H1 (cell line): Measurements from ENCODE around the gene ZNF536. TPM values are rescaled to one million over a fixed set of nuclear protein-coding genes. Genes with fewer than 3 reads are reported as not detected.
A peak's percentile ranks its signal among the peaks of the same experiment; 100 is the strongest.

Source experiments
- CTCF ChIA-PET: fragments of 300-600 bp; sonication (Branson Sonifier 250); formaldehyde crosslinking; loops from one replicate; lab custom pipeline; 2021; ENCODE audit not compliant: partially characterized antibody; lab: Charles Lee
- POLR2A ChIA-PET: fragments of 300-600 bp; sonication (Branson Sonifier 250); formaldehyde crosslinking; loops from one replicate; lab custom pipeline; 2021; ENCODE audit warnings: inconsistent platforms; ENCODE audit not compliant: partially characterized antibody; lab: Charles Lee
- DNase-seq, 2 experiments: peaks; one replicate each; pipeline versions ENCODE4 v3.0.0 to v3.0.0-alpha.2; 2010 to 2022; ENCODE audit warnings: low spot score in 2 of 2, low read depth in 1 of 2, mixed read lengths in 1 of 2
- FAIRE-seq: peaks from 2 replicates; lab custom pipeline; 2011; peaks lifted over from hg19 to GRCh38; lab: Jason Lieb, UNC
- H2AFZ ChIP-seq: 2 replicates; pipeline ENCODE4 v1.8.1; 2012; ENCODE audit warnings: low read length, inconsistent platforms
- H2AK5ac ChIP-seq: 2 replicates; pipeline ENCODE4 v1.6.1; 2013; ENCODE audit warnings: low read depth, low read length
- H2BK120ac ChIP-seq: replicated peaks from 2 replicates; pipeline ENCODE3; 2013; ENCODE audit warnings: low read depth, low read length, inconsistent platforms
- H2BK12ac ChIP-seq: 2 replicates; pipeline ENCODE4 v1.6.1; 2013; ENCODE audit warnings: low read depth, low read length
- H2BK15ac ChIP-seq: 2 replicates; pipeline ENCODE4 v1.6.1; 2013; ENCODE audit warnings: low read length
- H2BK20ac ChIP-seq: 2 replicates; pipeline ENCODE4 v1.6.1; 2013; ENCODE audit warnings: low read length
- H2BK5ac ChIP-seq: 2 replicates; pipeline ENCODE4 v1.6.1; 2013; ENCODE audit warnings: low read depth, low read length
- H3K14ac ChIP-seq: 2 replicates; pipeline ENCODE4 v1.6.1; 2013; ENCODE audit warnings: inconsistent platforms; ENCODE audit not compliant: insufficient read length
- H3K18ac ChIP-seq: 2 replicates; pipeline ENCODE4 v1.6.1; 2013; ENCODE audit warnings: low read length; ENCODE audit errors: extremely low read depth
- H3K23ac ChIP-seq: 2 replicates; pipeline ENCODE4 v1.6.1; 2013; ENCODE audit warnings: inconsistent platforms; ENCODE audit not compliant: insufficient read length
- H3K23me2 ChIP-seq: 2 replicates; pipeline ENCODE4 v1.6.1; 2013; ENCODE audit warnings: low read depth, low read length
- H3K27ac ChIP-seq: 2 replicates; pipeline ENCODE4 v1.6.1; 2011; ENCODE audit warnings: low read depth, low read length, inconsistent platforms
- H3K27me3 ChIP-seq, 4 experiments: replicated peaks in 1 of 4; 1 replicate in 1 of 4; 2 replicates in 3 of 4; pipeline versions ENCODE4 v1.6.1 to v1.8.1; 2011 to 2013; ENCODE audit warnings: low read length in 3 of 4, mild to moderate bottlenecking in 3 of 4, inconsistent platforms in 2 of 4, mixed read lengths in 2 of 4, moderate library complexity in 1 of 4; ENCODE audit not compliant: control insufficient read depth in 3 of 4, insufficient read depth in 3 of 4; ENCODE audit errors: extremely low read depth in 1 of 4
- H3K36me3 ChIP-seq, 4 experiments: 2 replicates each; pipeline versions ENCODE4 v1.6.1 to v1.8.1; 2011 to 2013; ENCODE audit warnings: mild to moderate bottlenecking in 4 of 4, low read length in 3 of 4, moderate library complexity in 2 of 4, control low read depth in 1 of 4, inconsistent platforms in 1 of 4; ENCODE audit not compliant: insufficient read depth in 4 of 4, control insufficient read depth in 2 of 4
- H3K4ac ChIP-seq: replicated peaks from 2 replicates; pipeline ENCODE3; 2013; ENCODE audit warnings: low read length, low read depth, mixed read lengths, inconsistent platforms; ENCODE audit not compliant: insufficient read length
- H3K4me1 ChIP-seq, 4 experiments: replicated peaks in 1 of 4; 1 replicate in 1 of 4; 2 replicates in 3 of 4; pipeline versions ENCODE4 v1.6.1 to v1.8.1; 2011 to 2013; ENCODE audit warnings: low read length in 3 of 4, inconsistent platforms in 2 of 4, mixed read lengths in 1 of 4; ENCODE audit not compliant: insufficient read depth in 4 of 4, control insufficient read depth in 3 of 4
- H3K4me2 ChIP-seq, 2 experiments: 2 replicates each; pipeline versions ENCODE4 v1.6.1 to v1.8.1; 2011 to 2013; ENCODE audit warnings: low read depth in 2 of 2, low read length in 2 of 2, control low read depth in 1 of 2, inconsistent platforms in 1 of 2, mild to moderate bottlenecking in 1 of 2; ENCODE audit not compliant: insufficient read depth in 1 of 2
- H3K4me3 ChIP-seq, 4 experiments: fragments of 200-600, 300-600 bp in 1 of 4; sonication (generic), shearing (Covaris generic), sonication (Bioruptor Twin) in 1 of 4; 2 replicates each; pipeline versions ENCODE4 v1.5.1 to v1.8.1; 2011 to 2016; ENCODE audit warnings: low read length in 4 of 4, low read depth in 3 of 4, control low read depth in 2 of 4, inconsistent platforms in 2 of 4, mild to moderate bottlenecking in 2 of 4, mixed read lengths in 1 of 4, moderate library complexity in 1 of 4; ENCODE audit not compliant: insufficient read depth in 2 of 4; ENCODE audit errors: extremely low read depth in 1 of 4
- H3K56ac ChIP-seq: replicated peaks from 2 replicates; pipeline ENCODE3; 2013; ENCODE audit warnings: low read depth, mild to moderate bottlenecking, mixed read lengths, low read length, inconsistent platforms; ENCODE audit not compliant: insufficient read length
- H3K79me1 ChIP-seq: 2 replicates; pipeline ENCODE4 v1.6.1; 2013; ENCODE audit warnings: low read depth, low read length, control low read depth
- H3K79me2 ChIP-seq, 2 experiments: 2 replicates each; pipeline versions ENCODE4 v1.6.1 to v1.8.1; 2012 to 2013; ENCODE audit warnings: low read length in 2 of 2, mild to moderate bottlenecking in 2 of 2, inconsistent platforms in 1 of 2; ENCODE audit not compliant: insufficient read depth in 2 of 2, control insufficient read depth in 1 of 2
- H3K9ac ChIP-seq, 4 experiments: replicated peaks in 1 of 4; 1 replicate in 1 of 4; 2 replicates in 3 of 4; pipeline versions ENCODE4 v1.6.1 to v1.8.1; 2011 to 2013; ENCODE audit warnings: low read depth in 3 of 4, low read length in 3 of 4, control low read depth in 2 of 4, mild to moderate bottlenecking in 2 of 4, moderate library complexity in 2 of 4, inconsistent platforms in 1 of 4; ENCODE audit errors: extremely low read depth in 1 of 4
- H3K9me3 ChIP-seq, 2 experiments: 2 replicates each; pipeline versions ENCODE4 v1.6.1 to v1.8.1; 2012 to 2013; ENCODE audit warnings: mild to moderate bottlenecking in 2 of 2, moderate library complexity in 2 of 2, control low read depth in 1 of 2, inconsistent platforms in 1 of 2, low read depth in 1 of 2, low read length in 1 of 2, mixed read lengths in 1 of 2; ENCODE audit not compliant: insufficient read depth in 2 of 2
- H4K20me1 ChIP-seq, 2 experiments: replicated peaks in 1 of 2; 2 replicates each; pipeline versions ENCODE3 to v1.8.1; 2011 to 2013; ENCODE audit warnings: inconsistent platforms in 2 of 2, low read length in 2 of 2, mild to moderate bottlenecking in 1 of 2; ENCODE audit not compliant: insufficient read depth in 2 of 2, control insufficient read depth in 1 of 2
- H4K5ac ChIP-seq: 2 replicates; pipeline ENCODE4 v1.6.1; 2013; ENCODE audit warnings: low read length, low read depth, mixed read lengths, inconsistent platforms; ENCODE audit not compliant: insufficient read length
- H4K8ac ChIP-seq: 2 replicates; pipeline ENCODE4 v1.8.0; 2013; ENCODE audit warnings: mild to moderate bottlenecking, moderate library complexity, low read length, inconsistent platforms; ENCODE audit not compliant: insufficient read depth; ENCODE audit errors: extremely low read depth
- H4K91ac ChIP-seq: replicated peaks from 2 replicates; pipeline ENCODE3; 2013; ENCODE audit warnings: low read length, mixed read lengths, inconsistent platforms; ENCODE audit not compliant: insufficient read length
- ASH2L ChIP-seq: fragments of 200-600, 300-600 bp; sonication (generic); IDR thresholded peaks from one replicate; pipeline ENCODE4 v1.7.1; 2017; ENCODE audit warnings: low read length
- BCL11A ChIP-seq, 2 experiments: IDR thresholded peaks; one replicate each; pipeline ENCODE4 v1.6.1; 2011; ENCODE audit warnings: low read depth in 2 of 2, low read length in 2 of 2, mild to moderate bottlenecking in 2 of 2
- EZH2 ChIP-seq: fragments of 200-600 bp; sonication (generic); IDR thresholded peaks from 2 replicates; pipeline ENCODE4 v1.7.1; 2012; ENCODE audit warnings: low read depth, mild to moderate bottlenecking, moderate library complexity, low read length, inconsistent platforms; ENCODE audit not compliant: severe bottlenecking
- KDM1A ChIP-seq: fragments of 200-600, 300-600 bp; sonication (generic); IDR thresholded peaks from 2 replicates; pipeline ENCODE4 v1.7.1; 2016; ENCODE audit warnings: mild to moderate bottlenecking, low read length, borderline replicate concordance
- SIRT6 ChIP-seq: IDR thresholded peaks from one replicate; pipeline ENCODE4 v1.7.1; 2012; ENCODE audit warnings: low read length, inconsistent platforms
- TCF12 ChIP-seq: IDR thresholded peaks from 2 replicates; pipeline ENCODE4 v1.6.1; 2011; ENCODE audit warnings: low read depth, mild to moderate bottlenecking, low read length
- WGBS, 2 experiments: shearing (Covaris generic) in 1 of 2; methylation state at CpG; one replicate each; pipeline versions ENCODE4 v1.1.6 to v1.1.7; 2013 to 2015; ENCODE audit warnings: low lambda C conversion rate in 2 of 2, mixed read lengths in 2 of 2, inconsistent platforms in 1 of 2, low coverage in 1 of 2, missing lambda C conversion rate in 1 of 2; ENCODE audit not compliant: insufficient replicate concordance in 2 of 2, insufficient coverage in 1 of 2, insufficient read length in 1 of 2; ENCODE audit errors: extremely low coverage in 1 of 2, missing lambda C conversion rate in 1 of 2; 5-methylcytosine and 5-hydroxymethylcytosine counted together
- polyA plus RNA-seq, 7 experiments: library from polyadenylated mRNA; depleted of rRNA in 3 of 7; stranded (reverse) in 5 of 7; unstranded in 2 of 7; fragments of >200 nt in 5 of 7; fragments of 200-250 nt in 2 of 7; gene quantifications; 1 replicate in 5 of 7; 2 replicates in 1 of 7; 4 replicates in 1 of 7; pipeline versions ENCODE4 v1.2.1 to v1.2.3, GENCODE V29; 2011 to 2013; ENCODE audit warnings: missing spikeins in 2 of 7, mixed read lengths in 2 of 7
- total RNA-seq: library from RNA; stranded (reverse); fragmentation: NEBNext Ultra II Directional; extraction: Animal tissue kit (Norgen Biotek cat#: 25700); gene quantifications from 2 replicates; pipeline ENCODE4 v1.2.1, GENCODE V29; 2021

Gene ZNF536
- total and polyA plus RNA-seq, 2 of the 8 experiments (the other 6 are each of a cell fraction or from before 2014, with no cell fraction given) = 0.09 to 0.11 TPM

- Histone ChIP-seq H3K18ac (no peak overlapping the region), H3K4me1 (peaks cover 0 to 4% (median 0%) of the 10 kb centered on the region in 4 experiments; a peak in 2 of 7 replicates), H4K8ac (no peak overlapping the region), H2BK120ac (no peak overlapping the region), H3K27ac (no peak overlapping the region), H4K91ac (no peak overlapping the region), H3K9ac (no peak overlapping the region), H4K5ac (no peak overlapping the region), H3K23ac (no peak overlapping the region), H2BK20ac (no peak overlapping the region), H3K36me3 (no peaks in the 10 kb centered on the region), H3K23me2 (peaks cover 8% of the 10 kb centered on the region; the same call in 1 of the 2 replicates), H2BK5ac (no peak overlapping the region), H2AK5ac (no peak overlapping the region), H3K56ac (no peak overlapping the region), H2BK15ac (no peak overlapping the region), H3K79me1 (no peaks in the 10 kb centered on the region; the same call in 1 of the 2 replicates), H2BK12ac (no peak overlapping the region), H3K9me3 (no peaks in the 10 kb centered on the region), H3K14ac (no peak overlapping the region), H3K79me2 (no peaks in the 10 kb centered on the region), H2AFZ (no peak overlapping the region), H3K4me3 (no peak overlapping the region), H3K4me2 (no peak overlapping the region), H3K27me3 (no peaks in the 10 kb centered on the region), H4K20me1 (no peaks in the 10 kb centered on the region), H3K4ac (no peak overlapping the region)
- 96% methylated on average over 2 of the region's 2 CpGs; no CpG with 5 or more reads in 1 of the 2 experiments for WGBS, 2 experiments
- ChIA-PET POLR2A (no interaction called here), CTCF (interaction anchor here (0.6 to 1.4 kb wide), 3 partner anchors 11 to 236 kb away, joined by 3 read pairs; no protein-coding TSS in a partner anchor)
- DNase-seq (no peak), FAIRE-seq (no peak)
- TF ChIP-seq ASH2L = no peak
- 0 out of 2 replicates have a peak, but pooled peaks have one; percentile 12 for TF ChIP-seq KDM1A
- no peak for TF ChIP-seq BCL11A (IDR thresholded peaks at IDR 0.05; ENCODE audit: low read depth in 2 of 2, low read length in 2 of 2)
- TF ChIP-seq EZH2 = no peak
- no peak for TF ChIP-seq SIRT6
- no peak for TF ChIP-seq TCF12
Measured at GRCh38 chr19:30459859-30460258, 87.7 kb downstream of the ZNF536 start.
